IgD-negative memory B cell (primary cell): Measurements from ENCODE around the gene CPNE8. TPM values are rescaled to one million over a fixed set of nuclear protein-coding genes. Genes with fewer than 3 reads are reported as not detected.

Experiments
- H3K27ac Mint-ChIP-seq, 3 donors: one replicate each; pipeline ENCODE4 v1.8.0; 2020 to 2022; ENCODE audit warnings: mild to moderate bottlenecking in 3 of 3, mixed read lengths in 3 of 3, moderate library complexity in 1 of 3
- H3K27me3 Mint-ChIP-seq: one replicate; pipeline ENCODE4 v1.8.0; 2021; ENCODE audit warnings: mixed read lengths
- H3K36me3 Mint-ChIP-seq: one replicate; pipeline ENCODE4 v1.8.0; 2020; ENCODE audit warnings: mild to moderate bottlenecking, mixed read lengths
- H3K4me1 Mint-ChIP-seq, 3 donors: one replicate each; pipeline ENCODE4 v1.8.0; 2020 to 2022; ENCODE audit warnings: mixed read lengths in 3 of 3, mild to moderate bottlenecking in 1 of 3
- H3K4me3 Mint-ChIP-seq, 4 donors: one replicate each; pipeline ENCODE4 v1.8.0; 2020 to 2022; ENCODE audit warnings: mild to moderate bottlenecking in 4 of 4, mixed read lengths in 4 of 4, moderate library complexity in 3 of 4
- H3K9me3 Mint-ChIP-seq, 3 donors: one replicate each; pipeline ENCODE4 v1.8.0; 2020 to 2021; ENCODE audit warnings: mixed read lengths in 3 of 3, mild to moderate bottlenecking in 1 of 3
- polyA plus RNA-seq: library from polyadenylated mRNA; unstranded; fragments of 300-500 nt; fragmentation: Illumina TruSeq; gene quantifications from one replicate; pipeline ENCODE4 v1.2.3, GENCODE V29; 2021

Gene CPNE8
- polyA plus RNA-seq, 1 donor from 2014 or later = 0.86 TPM

DNA sequence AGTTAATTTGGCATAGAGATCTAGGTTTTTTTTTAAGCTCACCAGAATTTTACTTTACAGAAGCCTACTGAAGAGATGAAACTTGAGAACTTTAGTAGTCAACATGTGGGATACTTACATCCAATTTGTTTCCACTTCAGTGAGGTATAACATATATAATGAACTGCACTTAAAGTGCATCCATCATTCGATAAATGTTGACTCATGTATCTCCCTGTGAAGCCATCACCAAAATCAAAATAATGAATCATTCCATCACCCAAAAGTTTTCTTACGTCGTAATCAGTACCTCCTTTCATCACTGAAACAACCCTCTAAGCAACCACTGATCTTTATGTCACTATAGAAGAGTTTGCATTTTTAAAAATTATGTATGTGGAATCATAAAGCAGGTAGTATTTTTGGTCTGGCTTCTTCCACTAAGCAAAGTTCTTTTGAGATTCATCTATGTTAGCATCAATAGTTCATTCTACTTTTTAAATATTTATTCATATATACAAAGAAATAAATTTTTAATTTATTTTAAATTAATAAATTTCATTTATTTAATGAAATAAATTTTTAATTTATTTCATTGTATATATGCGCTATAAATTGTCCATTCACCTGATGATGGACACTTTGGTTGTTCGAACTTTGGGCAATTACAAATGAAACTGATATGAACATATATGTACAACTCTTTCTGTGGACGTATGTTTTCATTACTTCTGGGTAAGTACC, 2.0 kb upstream of the CPNE8 start:
- Mint-ChIP-seq H3K36me3 (no peaks in the 10 kb centered on the region), H3K4me3 (peak overlapping the region in 3 of 4 donors; percentile 8 to 91 (median 84)), H3K9me3 (peaks cover 0 to 6% (median 5%) of the 10 kb centered on the region in 3 donors), H3K27ac (no peak overlapping the region), H3K27me3 (peaks cover 22% of the 10 kb centered on the region), H3K4me1 (peaks cover 0 to 8% (median 2%) of the 10 kb centered on the region in 3 donors)

DNA sequence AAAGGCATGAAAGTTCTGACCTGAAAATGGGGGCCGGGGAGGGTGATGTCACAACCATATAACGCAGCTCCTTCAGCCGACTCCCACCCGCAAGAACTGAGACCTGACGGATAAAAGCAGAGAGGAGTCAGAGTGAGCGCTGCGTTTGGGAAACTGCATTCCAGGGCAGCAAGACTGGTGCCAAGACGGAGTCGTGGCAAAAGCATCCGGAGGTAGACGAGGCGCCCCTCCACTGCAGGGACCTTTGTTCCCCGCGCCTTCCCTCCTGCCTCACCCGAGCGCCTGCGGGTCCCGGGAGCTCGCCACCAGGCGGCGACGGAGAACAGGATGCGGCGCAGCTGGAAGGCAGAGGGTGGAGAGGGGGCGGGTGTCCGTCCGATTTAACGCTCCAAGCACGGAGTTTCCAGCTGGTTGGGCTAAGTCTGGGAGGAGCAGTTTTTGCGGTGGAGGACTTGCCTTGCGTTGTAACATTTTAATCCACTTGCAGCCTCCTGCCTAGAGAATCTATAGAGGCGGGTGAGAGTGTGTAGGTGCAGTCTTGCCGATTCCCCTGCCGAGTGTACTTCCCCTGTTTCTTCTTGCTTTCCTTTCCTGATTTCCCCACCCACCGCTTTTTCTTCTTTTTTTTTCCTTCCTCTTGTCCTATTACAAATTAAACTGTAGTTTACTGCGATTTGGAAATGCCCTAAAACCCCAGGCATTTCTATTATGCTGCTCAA, 1.2 kb upstream of the CPNE8 start:
- H3K9me3 Mint-ChIP-seq = peaks cover 2 to 5% (median 5%) of the 10 kb centered on the region in 3 donors
- H3K4me1 Mint-ChIP-seq = peaks cover 0 to 8% (median 2%) of the 10 kb centered on the region in 3 donors
- H3K27ac Mint-ChIP-seq = no peak overlapping the region
- H3K4me3 Mint-ChIP-seq = peak overlapping the region; percentile 81 to 91 (median 86)
- no peaks in the 10 kb centered on the region for H3K36me3 Mint-ChIP-seq
- H3K27me3 Mint-ChIP-seq = peaks cover 22% of the 10 kb centered on the region

- peak overlapping the region in 2 of 3 donors; percentile 13 to 67 for H3K27ac Mint-ChIP-seq
- peaks cover 3 to 5% (median 5%) of the 10 kb centered on the region in 3 donors for H3K9me3 Mint-ChIP-seq
- H3K4me1 Mint-ChIP-seq = peaks cover 0 to 10% (median 2%) of the 10 kb centered on the region in 3 donors
- no peaks in the 10 kb centered on the region for H3K36me3 Mint-ChIP-seq
- peaks cover 22% of the 10 kb centered on the region for H3K27me3 Mint-ChIP-seq
- H3K4me3 Mint-ChIP-seq = peak overlapping the region; percentile 84 to 90 (median 86)
Observed at GRCh38 chr12:38904537-38905479, 583 bp downstream of the CPNE8 start.

DNA sequence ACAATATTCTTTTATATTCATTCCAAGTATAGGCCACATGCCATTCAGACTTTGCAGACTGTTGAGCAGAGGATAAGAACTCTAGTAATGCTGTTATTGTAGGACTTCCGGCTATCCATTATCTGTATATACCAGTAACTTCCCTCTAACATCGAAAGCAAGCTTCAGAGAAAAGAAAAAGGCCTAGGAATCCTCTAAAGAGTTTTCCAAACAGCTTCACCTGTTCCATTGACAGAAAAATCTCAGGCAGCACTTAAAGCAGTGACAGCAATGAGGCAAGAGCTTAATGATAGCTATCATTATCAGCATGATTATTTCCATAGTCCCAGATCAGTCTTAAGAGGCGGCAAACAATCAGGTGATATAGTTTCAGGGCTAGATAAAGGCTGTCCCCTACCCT, 1.8 kb downstream of the CPNE8 start:
- H3K36me3 Mint-ChIP-seq = no peaks in the 10 kb centered on the region
- H3K27me3 Mint-ChIP-seq = peaks cover 20% of the 10 kb centered on the region
- H3K4me1 Mint-ChIP-seq = peaks cover 0 to 10% (median 2%) of the 10 kb centered on the region in 3 donors
- peak overlapping the region in 1 of 3 donors; percentile 53 for H3K27ac Mint-ChIP-seq
- H3K9me3 Mint-ChIP-seq = peaks cover 3 to 5% (median 3%) of the 10 kb centered on the region in 3 donors
- H3K4me3 Mint-ChIP-seq = peak overlapping the region in 1 of 4 donors; percentile 85

- H3K27ac Mint-ChIP-seq = no peak overlapping the region
- H3K4me1 Mint-ChIP-seq = peaks cover 0 to 2% (median 0%) of the 10 kb centered on the region in 3 donors
- peaks cover 0 to 3% (median 0%) of the 10 kb centered on the region in 3 donors for H3K9me3 Mint-ChIP-seq
- H3K36me3 Mint-ChIP-seq = no peaks in the 10 kb centered on the region
- no peaks in the 10 kb centered on the region for H3K27me3 Mint-ChIP-seq
- H3K4me3 Mint-ChIP-seq = no peak overlapping the region
Observed at GRCh38 chr12:38898001-38898684, 7.2 kb downstream of the CPNE8 start.

GRCh38 chr12:38895446-38895845, 9.9 kb downstream of the CPNE8 start:
- Mint-ChIP-seq H3K36me3 (no peaks in the 10 kb centered on the region), H3K4me3 (no peak overlapping the region), H3K27ac (no peak overlapping the region), H3K9me3 (no peaks in the 10 kb centered on the region), H3K4me1 (peaks cover 0 to 2% (median 0%) of the 10 kb centered on the region in 3 donors), H3K27me3 (no peaks in the 10 kb centered on the region)

DNA sequence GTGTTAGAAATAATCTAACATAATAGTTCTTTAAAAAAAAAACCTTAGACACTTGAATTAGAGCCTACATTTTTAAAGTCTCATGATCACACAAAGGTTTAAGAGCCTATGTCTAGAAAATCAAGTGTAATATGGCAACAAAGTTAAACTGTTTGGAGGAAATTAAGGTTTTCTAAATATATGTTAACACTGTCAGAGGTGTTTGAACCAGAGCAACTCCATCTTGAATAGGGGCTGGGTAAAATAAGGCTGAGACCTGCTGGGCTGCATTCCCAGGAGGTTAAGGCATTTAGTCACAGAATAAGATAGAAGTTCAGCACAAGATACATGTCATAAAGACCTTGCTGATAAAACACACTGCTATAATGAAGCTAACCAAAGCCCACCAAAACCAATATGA, 12.4 kb downstream of the CPNE8 start:
- Mint-ChIP-seq H3K4me3 (no peak overlapping the region), H3K9me3 (peaks cover 0 to 5% (median 4%) of the 10 kb centered on the region in 3 donors), H3K4me1 (no peaks in the 10 kb centered on the region), H3K27me3 (no peaks in the 10 kb centered on the region), H3K36me3 (no peaks in the 10 kb centered on the region), H3K27ac (no peak overlapping the region)

GRCh38 chr12:38892087-38892786, 13.2 kb downstream of the CPNE8 start:
- Mint-ChIP-seq H3K4me3 (no peak overlapping the region), H3K9me3 (peaks cover 0 to 5% (median 4%) of the 10 kb centered on the region in 3 donors), H3K4me1 (no peaks in the 10 kb centered on the region), H3K27me3 (no peaks in the 10 kb centered on the region), H3K27ac (no peak overlapping the region), H3K36me3 (no peaks in the 10 kb centered on the region)

DNA sequence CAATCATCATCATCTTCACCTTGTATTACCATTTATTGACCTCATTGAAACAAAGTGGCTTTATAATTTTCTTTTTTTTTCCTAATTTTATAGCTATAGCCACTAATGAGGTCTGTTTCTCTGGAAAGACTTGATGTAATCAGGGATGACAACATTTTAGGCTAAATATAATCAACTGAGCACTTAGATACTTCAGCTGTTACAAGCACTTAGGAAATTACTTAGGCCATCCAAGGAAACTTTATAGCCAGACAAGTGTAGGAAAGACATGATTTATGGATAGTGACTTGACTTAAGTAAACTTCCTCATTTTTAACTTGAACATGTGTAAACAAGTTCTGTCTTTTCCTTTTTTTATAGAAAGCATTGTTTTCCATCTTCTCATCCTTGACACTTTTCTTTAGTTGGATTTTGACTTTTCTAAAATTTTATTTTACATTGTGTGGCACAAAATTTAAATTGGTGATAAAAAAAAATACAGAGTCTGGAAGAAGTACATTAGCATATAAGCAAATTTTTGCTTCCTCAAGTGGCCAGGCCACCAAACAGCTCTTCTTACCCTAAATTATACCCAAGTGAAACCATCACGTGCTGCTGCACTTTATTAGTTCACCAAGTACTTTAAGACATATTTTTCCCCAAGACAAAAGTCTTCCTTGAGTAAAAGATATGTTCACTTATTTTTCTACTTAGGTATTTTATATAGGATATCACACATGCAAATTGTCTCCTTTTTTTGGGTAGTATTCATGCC, 15.1 kb downstream of the CPNE8 start:
- Mint-ChIP-seq H3K9me3 (peaks cover 0 to 5% (median 4%) of the 10 kb centered on the region in 3 donors), H3K36me3 (no peaks in the 10 kb centered on the region), H3K4me3 (no peak overlapping the region), H3K27ac (no peak overlapping the region), H3K4me1 (no peaks in the 10 kb centered on the region), H3K27me3 (no peaks in the 10 kb centered on the region)

- H3K27ac Mint-ChIP-seq = no peak overlapping the region
- H3K4me1 Mint-ChIP-seq = no peaks in the 10 kb centered on the region
Observed at GRCh38 chr12:38889297-38889815, 16.0 kb downstream of the CPNE8 start.

GRCh38 chr12:38887770-38888169, 17.6 kb downstream of the CPNE8 start:
- Mint-ChIP-seq H3K4me3 (no peak overlapping the region), H3K27me3 (no peaks in the 10 kb centered on the region), H3K4me1 (no peaks in the 10 kb centered on the region), H3K36me3 (no peaks in the 10 kb centered on the region), H3K9me3 (peaks cover 0 to 8% (median 5%) of the 10 kb centered on the region in 3 donors), H3K27ac (no peak overlapping the region)

More at GRCh38 chr12:38889297-38889815, 16.0 kb downstream of the CPNE8 start:
- Mint-ChIP-seq H3K4me3 (peak overlapping the region in 1 of 4 donors; percentile 44), H3K9me3 (peaks cover 0 to 5% (median 4%) of the 10 kb centered on the region in 3 donors), H3K27me3 (no peaks in the 10 kb centered on the region), H3K36me3 (no peaks in the 10 kb centered on the region)

DNA sequence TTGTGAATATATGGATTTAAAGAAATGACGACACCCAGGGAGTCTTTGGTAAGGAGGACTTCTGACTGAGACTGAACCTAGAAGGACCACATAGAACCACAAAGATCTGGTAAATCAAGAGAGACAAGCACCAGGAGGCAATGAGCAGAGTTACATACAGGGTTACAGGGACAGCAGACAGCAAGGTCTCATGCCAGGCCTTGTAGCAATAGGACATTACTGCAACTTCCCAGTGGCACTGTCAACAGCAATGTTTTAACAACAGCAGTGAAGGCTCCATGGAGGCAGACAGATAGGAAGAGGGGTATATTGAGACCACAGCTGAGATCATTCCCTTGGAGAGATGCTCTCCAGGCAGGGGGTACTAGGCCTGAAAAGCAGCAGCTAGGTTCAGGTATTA, 18.5 kb downstream of the CPNE8 start:
- H3K27ac Mint-ChIP-seq = no peak overlapping the region
- H3K27me3 Mint-ChIP-seq = no peaks in the 10 kb centered on the region
- no peaks in the 10 kb centered on the region for H3K4me1 Mint-ChIP-seq
- H3K36me3 Mint-ChIP-seq = no peaks in the 10 kb centered on the region
- H3K4me3 Mint-ChIP-seq = no peak overlapping the region
- peaks cover under 1 to 8% (median 5%) of the 10 kb centered on the region in 3 donors for H3K9me3 Mint-ChIP-seq

GRCh38 chr12:38886064-38886463, 19.3 kb downstream of the CPNE8 start:
- H3K4me1 Mint-ChIP-seq = no peaks in the 10 kb centered on the region
- peaks cover 5 to 8% (median 6%) of the 10 kb centered on the region in 3 donors for H3K9me3 Mint-ChIP-seq
- H3K27ac Mint-ChIP-seq = no peak overlapping the region
- H3K4me3 Mint-ChIP-seq = no peak overlapping the region
- no peaks in the 10 kb centered on the region for H3K36me3 Mint-ChIP-seq
- H3K27me3 Mint-ChIP-seq = no peaks in the 10 kb centered on the region
